Ishikawa (cell line): Measurements from ENCODE around the gene TBC1D1.

Experiments
- CEBPB ChIP-seq: IDR thresholded peaks from 2 replicates; pipeline ENCODE4 v1.6.1; 2012
- CREB1 ChIP-seq: IDR thresholded peaks from 2 replicates; pipeline ENCODE4 v1.6.1; 2012; ENCODE audit warnings: low read depth
- EGR1 ChIP-seq: IDR thresholded peaks from 2 replicates; pipeline ENCODE4 v1.6.1; 2012
- EP300 ChIP-seq: IDR thresholded peaks from 2 replicates; pipeline ENCODE4 v1.6.1; 2012; ENCODE audit warnings: borderline replicate concordance
- FOXM1 ChIP-seq: IDR thresholded peaks from 2 replicates; pipeline ENCODE4 v1.6.1; 2012; ENCODE audit warnings: low read depth, borderline replicate concordance
- NFIC ChIP-seq: IDR thresholded peaks from 2 replicates; pipeline ENCODE4 v1.6.1; 2012
- RAD21 ChIP-seq: IDR thresholded peaks from 2 replicates; pipeline ENCODE4 v1.6.1; 2012; ENCODE audit warnings: low read depth
- TAF1 ChIP-seq: IDR thresholded peaks from 2 replicates; pipeline ENCODE4 v1.6.1; 2012; ENCODE audit warnings: low read depth, mild to moderate bottlenecking
- TCF12 ChIP-seq: IDR thresholded peaks from 2 replicates; pipeline ENCODE4 v1.6.1; 2012; ENCODE audit warnings: low read depth
- TEAD4 ChIP-seq: IDR thresholded peaks from 2 replicates; pipeline ENCODE4 v1.6.1; 2012
- YY1 ChIP-seq: IDR thresholded peaks from 2 replicates; pipeline ENCODE4 v1.6.1; 2012; ENCODE audit warnings: low read depth
- ZBTB7A ChIP-seq: IDR thresholded peaks from 2 replicates; pipeline ENCODE4 v1.6.1; 2012; ENCODE audit warnings: low read depth
- TF ChIP-seq, protein P1 (sequence below): IDR thresholded peaks from 2 replicates; pipeline ENCODE4 v1.6.1; 2012
- TF ChIP-seq, protein P2 (sequence below): IDR thresholded peaks from 2 replicates; pipeline ENCODE4 v1.6.1; 2012
- TF ChIP-seq, protein P3 (sequence below): IDR thresholded peaks from 2 replicates; pipeline ENCODE4 v1.6.1; 2012; ENCODE audit warnings: low read depth, mild to moderate bottlenecking

The TBC1D1 gene

DNA sequence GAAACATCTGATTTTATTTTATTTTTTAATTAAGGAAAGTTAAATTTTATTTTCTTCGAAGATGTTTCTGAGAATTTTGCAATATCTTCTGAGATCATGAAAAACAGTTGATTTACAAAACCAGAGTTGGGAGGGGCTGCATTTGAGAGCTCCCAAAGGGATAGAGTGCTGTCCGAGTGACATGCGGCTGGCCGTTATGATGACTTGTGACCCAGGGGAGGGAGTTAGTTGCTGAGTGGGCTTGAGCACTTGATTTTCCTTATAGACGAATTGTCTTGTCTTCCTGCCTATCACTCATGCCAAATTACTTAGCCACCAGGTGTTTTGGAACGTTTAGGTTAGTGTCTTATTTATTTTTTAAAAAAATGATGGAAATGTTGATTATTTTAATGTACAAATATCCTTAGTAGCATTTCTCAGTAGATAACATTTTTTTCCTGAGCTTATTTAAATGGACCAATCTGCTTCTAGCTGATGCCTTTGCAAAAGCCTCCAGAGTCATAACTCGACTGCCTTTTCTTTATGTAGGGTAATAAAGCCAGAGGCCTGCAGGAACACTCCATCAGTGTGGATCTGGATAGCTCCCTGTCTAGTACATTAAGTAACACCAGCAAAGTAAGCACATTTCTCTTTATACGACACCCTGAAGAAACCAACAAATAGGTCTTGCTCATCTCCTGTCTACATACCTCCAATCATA, 154.6 kb downstream of the TBC1D1 start:
- no peak for TF ChIP-seq ZBTB7A
- TF ChIP-seq FOXM1: no peak
- TF ChIP-seq CEBPB: no peak
- TF ChIP-seq TAF1: no peak
- TF ChIP-seq TCF12: no peak
- TF ChIP-seq EP300: no peak
- TF ChIP-seq NFIC: no peak
- TF ChIP-seq, protein P1, sequence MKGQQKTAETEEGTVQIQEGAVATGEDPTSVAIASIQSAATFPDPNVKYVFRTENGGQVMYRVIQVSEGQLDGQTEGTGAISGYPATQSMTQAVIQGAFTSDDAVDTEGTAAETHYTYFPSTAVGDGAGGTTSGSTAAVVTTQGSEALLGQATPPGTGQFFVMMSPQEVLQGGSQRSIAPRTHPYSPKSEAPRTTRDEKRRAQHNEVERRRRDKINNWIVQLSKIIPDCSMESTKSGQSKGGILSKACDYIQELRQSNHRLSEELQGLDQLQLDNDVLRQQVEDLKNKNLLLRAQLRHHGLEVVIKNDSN: no peak
- TF ChIP-seq, protein P2, sequence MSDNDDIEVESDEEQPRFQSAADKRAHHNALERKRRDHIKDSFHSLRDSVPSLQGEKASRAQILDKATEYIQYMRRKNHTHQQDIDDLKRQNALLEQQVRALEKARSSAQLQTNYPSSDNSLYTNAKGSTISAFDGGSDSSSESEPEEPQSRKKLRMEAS: no peak
- TF ChIP-seq CREB1: no peak
- no peak for TF ChIP-seq TEAD4
- no peak for TF ChIP-seq RAD21
- TF ChIP-seq, protein P3, sequence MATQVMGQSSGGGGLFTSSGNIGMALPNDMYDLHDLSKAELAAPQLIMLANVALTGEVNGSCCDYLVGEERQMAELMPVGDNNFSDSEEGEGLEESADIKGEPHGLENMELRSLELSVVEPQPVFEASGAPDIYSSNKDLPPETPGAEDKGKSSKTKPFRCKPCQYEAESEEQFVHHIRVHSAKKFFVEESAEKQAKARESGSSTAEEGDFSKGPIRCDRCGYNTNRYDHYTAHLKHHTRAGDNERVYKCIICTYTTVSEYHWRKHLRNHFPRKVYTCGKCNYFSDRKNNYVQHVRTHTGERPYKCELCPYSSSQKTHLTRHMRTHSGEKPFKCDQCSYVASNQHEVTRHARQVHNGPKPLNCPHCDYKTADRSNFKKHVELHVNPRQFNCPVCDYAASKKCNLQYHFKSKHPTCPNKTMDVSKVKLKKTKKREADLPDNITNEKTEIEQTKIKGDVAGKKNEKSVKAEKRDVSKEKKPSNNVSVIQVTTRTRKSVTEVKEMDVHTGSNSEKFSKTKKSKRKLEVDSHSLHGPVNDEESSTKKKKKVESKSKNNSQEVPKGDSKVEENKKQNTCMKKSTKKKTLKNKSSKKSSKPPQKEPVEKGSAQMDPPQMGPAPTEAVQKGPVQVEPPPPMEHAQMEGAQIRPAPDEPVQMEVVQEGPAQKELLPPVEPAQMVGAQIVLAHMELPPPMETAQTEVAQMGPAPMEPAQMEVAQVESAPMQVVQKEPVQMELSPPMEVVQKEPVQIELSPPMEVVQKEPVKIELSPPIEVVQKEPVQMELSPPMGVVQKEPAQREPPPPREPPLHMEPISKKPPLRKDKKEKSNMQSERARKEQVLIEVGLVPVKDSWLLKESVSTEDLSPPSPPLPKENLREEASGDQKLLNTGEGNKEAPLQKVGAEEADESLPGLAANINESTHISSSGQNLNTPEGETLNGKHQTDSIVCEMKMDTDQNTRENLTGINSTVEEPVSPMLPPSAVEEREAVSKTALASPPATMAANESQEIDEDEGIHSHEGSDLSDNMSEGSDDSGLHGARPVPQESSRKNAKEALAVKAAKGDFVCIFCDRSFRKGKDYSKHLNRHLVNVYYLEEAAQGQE: no peak
- TF ChIP-seq YY1: no peak
- no peak for TF ChIP-seq EGR1

DNA sequence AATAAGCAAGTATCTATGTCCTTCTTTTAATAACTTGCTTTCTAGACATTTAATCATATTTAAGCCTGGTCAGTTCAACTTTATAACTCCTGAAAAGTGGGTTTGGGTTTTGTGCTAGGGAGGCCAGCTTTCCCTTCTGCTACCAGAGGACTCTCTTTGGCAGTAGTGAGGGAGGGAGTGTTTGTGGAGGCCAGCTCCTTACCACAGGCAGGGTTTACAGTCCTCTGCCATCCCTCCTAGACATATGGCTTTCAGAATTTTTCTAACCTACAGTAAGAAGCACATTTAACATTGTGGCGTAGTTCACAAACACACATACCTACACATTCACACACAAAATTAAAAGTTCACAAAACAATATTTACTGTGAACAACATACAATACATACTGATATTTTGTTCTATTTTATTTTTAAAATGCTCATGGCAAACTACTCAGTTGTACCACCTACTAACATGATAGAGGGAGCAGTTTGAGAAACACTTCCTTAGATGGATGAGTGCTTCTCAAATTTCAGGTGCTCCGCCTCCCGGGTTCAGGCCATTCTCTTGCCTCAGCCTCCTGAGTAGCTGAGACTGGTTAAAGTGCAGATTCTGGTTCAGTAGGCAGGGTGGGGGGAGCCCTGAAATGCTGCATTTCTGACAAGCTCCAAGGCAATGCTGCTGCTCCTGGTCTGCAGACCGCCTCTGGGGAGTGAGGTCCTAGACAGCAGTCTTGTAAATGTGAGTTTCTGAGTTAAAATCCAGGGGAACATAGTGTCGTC, 156.0 kb downstream of the TBC1D1 start:
- TF ChIP-seq RAD21 (no peak), EP300 (no peak), TCF12 (no peak), ZBTB7A (no peak), CREB1 (no peak), CEBPB (no peak), FOXM1 (no peak)

DNA sequence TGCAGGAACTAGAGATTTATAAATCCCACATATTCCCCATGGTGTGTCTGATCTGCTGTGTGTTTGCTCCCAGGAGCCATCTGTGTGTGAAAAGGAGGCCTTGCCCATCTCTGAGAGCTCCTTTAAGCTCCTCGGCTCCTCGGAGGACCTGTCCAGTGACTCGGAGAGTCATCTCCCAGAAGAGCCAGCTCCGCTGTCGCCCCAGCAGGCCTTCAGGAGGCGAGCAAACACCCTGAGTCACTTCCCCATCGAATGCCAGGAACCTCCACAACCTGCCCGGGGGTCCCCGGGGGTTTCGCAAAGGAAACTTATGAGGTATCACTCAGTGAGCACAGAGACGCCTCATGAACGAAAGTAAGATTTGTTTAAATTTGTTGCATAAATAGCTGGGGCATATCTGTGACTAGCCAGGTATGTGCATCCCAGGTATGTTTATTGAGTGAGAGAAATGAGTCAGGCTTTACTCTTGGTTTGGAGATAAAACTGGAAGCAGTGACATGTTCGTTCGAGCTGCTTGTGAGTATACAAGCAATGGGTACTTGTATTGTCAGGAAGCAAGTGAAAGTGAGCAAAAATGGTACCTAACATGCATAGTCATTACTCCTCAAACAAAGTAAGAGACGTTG, 158.8 kb downstream of the TBC1D1 start:
- TF ChIP-seq ZBTB7A (no peak), NFIC (no peak), TAF1 (no peak), FOXM1 (no peak), YY1 (no peak), TCF12 (no peak), EP300 (no peak), RAD21 (no peak), CEBPB (no peak), TEAD4 (no peak)
- TF ChIP-seq, protein P2: no peak
- TF ChIP-seq, protein P3: no peak

DNA sequence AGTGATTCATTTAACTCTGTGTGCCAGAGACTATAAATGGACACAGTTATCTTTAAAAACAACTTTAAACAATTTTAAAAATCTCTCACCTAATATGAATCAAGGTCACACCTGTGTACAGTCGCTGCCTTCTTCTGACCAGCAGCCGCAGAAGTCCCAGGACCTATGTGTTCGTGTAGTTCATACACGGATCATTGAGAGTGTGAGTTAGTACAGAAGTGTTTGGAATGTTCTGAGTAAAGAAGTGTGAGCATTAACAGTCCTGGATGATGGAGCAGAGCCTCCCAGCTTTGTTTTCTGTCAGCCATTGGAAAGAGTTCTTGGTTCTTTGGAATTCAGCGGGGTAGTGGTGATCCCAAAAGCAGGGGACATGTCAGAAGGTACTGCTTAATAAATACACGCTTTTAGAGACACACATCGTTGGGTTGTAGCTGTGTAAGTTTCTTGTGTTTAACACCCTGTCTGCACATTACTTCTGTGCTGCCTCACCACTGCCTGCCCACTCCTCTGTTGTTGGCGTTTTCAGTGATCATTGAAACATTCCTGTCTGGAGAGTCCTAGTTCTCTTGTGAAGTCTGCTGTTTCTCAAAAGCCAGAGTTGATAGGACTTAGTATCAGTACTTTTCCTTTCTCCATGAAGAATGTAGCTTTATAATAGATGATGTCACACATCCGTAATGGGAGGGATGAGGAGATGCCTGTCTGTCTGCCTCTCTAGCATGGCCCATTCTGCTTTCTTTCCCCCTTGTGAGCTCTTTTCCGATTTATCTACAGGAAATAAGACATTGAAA, 159.9 kb downstream of the TBC1D1 start:
- TF ChIP-seq, protein P1: no peak
- no peak for TF ChIP-seq TEAD4
- no peak for TF ChIP-seq CREB1
- TF ChIP-seq ZBTB7A: no peak
- TF ChIP-seq CEBPB: no peak
- TF ChIP-seq FOXM1: no peak
- TF ChIP-seq NFIC: no peak
- TF ChIP-seq, protein P2: no peak
- TF ChIP-seq, protein P3: no peak
- no peak for TF ChIP-seq TCF12
- no peak for TF ChIP-seq TAF1
- no peak for TF ChIP-seq RAD21
